SU-DHL-6 (cell line): ENCODE results near the gene CASP4.

ENCODE experiments used
- CTCF ChIP-seq: fragments of 200-600 bp; sonication (generic); IDR thresholded peaks from one replicate; pipeline ENCODE4 v1.5.1; 2017; ENCODE audit warnings: antibody characterized with exemption, mild to moderate bottlenecking, low read length, moderate library complexity; ENCODE audit not compliant: insufficient read depth, poor library complexity, severe bottlenecking
- EZH2phosphoT487 ChIP-seq: fragments of 200-600 bp; sonication (generic), shearing (Covaris generic); conservative IDR thresholded peaks from 2 replicates; pipeline ENCODE4 v1.6.1; 2018; ENCODE audit warnings: mild to moderate bottlenecking, antibody characterized with exemption, low read length, moderate library complexity, mixed read lengths

GRCh38 chr11:104970756-104971155 lies 2.4 kb upstream of the CASP4 start:
- TF ChIP-seq CTCF (no peak), EZH2phosphoT487 (no peak)
